Measurements from ENCODE around the gene SND1.

DNA sequence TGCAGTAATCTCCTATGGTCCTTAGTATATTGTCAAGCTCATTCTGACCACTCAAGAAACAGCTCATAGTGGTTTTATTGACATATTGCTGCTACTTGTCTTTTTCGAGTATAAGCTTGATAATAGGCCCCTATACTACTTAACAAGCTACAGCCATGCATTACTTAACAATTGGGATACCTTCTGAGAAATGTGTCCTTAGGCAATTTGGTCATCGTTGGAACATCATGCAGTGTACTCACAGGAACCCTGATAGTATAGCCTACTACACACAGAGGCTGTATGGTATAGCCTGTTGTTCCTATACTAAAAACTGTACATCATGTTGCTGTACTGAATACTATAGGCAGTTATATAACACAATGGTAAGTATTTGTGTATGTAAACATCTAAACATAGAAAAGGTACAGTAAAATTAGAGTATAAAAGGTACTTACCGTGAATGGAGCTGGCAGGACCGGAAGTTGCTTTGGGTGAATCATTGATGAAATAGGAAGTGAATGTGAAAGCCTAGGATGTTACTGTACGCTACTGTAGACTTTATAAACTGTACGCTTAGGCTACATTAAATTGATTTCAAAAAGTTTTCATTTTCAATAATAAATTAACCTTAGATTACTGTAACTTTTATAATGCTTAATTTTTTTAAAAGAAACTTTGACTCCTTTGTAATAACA lies 218.4 kb downstream of the SND1 start:
- TF ChIP-seq RAD21 (IDR thresholded peaks at IDR 0.05) (no peak), RXRA (IDR thresholded peaks at IDR 0.05) (no peak), HNF4A (conservative IDR thresholded peaks at IDR 0.05) (no peak), FOXA2 (IDR thresholded peaks at IDR 0.05) (no peak), YY1 (IDR thresholded peaks at IDR 0.05) (no peak), NR2F2 (IDR thresholded peaks at IDR 0.05) (no peak), EGR1 (IDR thresholded peaks at IDR 0.05; ENCODE audit: low read depth in 2 of 2) (no peak), JUND (IDR thresholded peaks at IDR 0.05) (no peak), SP1 (IDR thresholded peaks at IDR 0.05) (no peak), TAF1 (conservative IDR thresholded peaks at IDR 0.05) (no peak)
- TF ChIP-seq, protein P1, sequence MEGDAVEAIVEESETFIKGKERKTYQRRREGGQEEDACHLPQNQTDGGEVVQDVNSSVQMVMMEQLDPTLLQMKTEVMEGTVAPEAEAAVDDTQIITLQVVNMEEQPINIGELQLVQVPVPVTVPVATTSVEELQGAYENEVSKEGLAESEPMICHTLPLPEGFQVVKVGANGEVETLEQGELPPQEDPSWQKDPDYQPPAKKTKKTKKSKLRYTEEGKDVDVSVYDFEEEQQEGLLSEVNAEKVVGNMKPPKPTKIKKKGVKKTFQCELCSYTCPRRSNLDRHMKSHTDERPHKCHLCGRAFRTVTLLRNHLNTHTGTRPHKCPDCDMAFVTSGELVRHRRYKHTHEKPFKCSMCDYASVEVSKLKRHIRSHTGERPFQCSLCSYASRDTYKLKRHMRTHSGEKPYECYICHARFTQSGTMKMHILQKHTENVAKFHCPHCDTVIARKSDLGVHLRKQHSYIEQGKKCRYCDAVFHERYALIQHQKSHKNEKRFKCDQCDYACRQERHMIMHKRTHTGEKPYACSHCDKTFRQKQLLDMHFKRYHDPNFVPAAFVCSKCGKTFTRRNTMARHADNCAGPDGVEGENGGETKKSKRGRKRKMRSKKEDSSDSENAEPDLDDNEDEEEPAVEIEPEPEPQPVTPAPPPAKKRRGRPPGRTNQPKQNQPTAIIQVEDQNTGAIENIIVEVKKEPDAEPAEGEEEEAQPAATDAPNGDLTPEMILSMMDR (IDR thresholded peaks at IDR 0.05; ENCODE audit: low read depth, low read length, missing input control), result no peak
- TF ChIP-seq, protein P2, sequence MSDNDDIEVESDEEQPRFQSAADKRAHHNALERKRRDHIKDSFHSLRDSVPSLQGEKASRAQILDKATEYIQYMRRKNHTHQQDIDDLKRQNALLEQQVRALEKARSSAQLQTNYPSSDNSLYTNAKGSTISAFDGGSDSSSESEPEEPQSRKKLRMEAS (IDR thresholded peaks at IDR 0.05), result no peak

All from liver (tissue), 3 donors.